IMR-90 (cell line): ENCODE results near the gene PTPRC. TPM values are rescaled to one million over a fixed set of nuclear protein-coding genes. Genes with fewer than 3 reads are reported as not detected.

Source experiments
- ATAC-seq: fragments of 200-7000 bp; cut with Tn5 transposase; 2 replicates; pipeline ENCODE4 v1.9.1; 2020; ENCODE audit warnings: low read depth, mild to moderate bottlenecking, moderate library complexity
- BruUV-seq: library from RNA; stranded (reverse); fragments of 400-500 nt; replicated peaks from 2 replicates; lab custom pipeline; 2021; lab: Mats Ljungman, UMichigan
- CTCF ChIA-PET: fragments of 300-600 bp; formaldehyde crosslinking; extraction: SDS; loops from one replicate; lab custom pipeline; 2021; ENCODE audit warnings: antibody characterized with exemption; lab: Yijun Ruan, JAX
- POLR2A ChIA-PET: fragments of 300-600 bp; sonication (Branson Sonifier 250); formaldehyde crosslinking; loops from one replicate; lab custom pipeline; 2022; ENCODE audit warnings: antibody characterized with exemption; ENCODE audit not compliant: unreplicated experiment; lab: Charles Lee
- DNase-seq: peaks from one replicate; pipeline ENCODE4 v3.0.0; 2013
- H2AFZ ChIP-seq: replicated peaks from 2 replicates; pipeline ENCODE3; 2013; ENCODE audit warnings: low read length, mild to moderate bottlenecking; ENCODE audit not compliant: poor library complexity
- H2AK5ac ChIP-seq: 2 replicates; pipeline ENCODE4 v1.6.1; 2013; ENCODE audit warnings: low read depth, low read length, inconsistent platforms
- H2AK9ac ChIP-seq: replicated peaks from 2 replicates; pipeline ENCODE3; 2013; ENCODE audit warnings: mild to moderate bottlenecking, low read depth, low read length, moderate library complexity; ENCODE audit not compliant: poor library complexity
- H2BK120ac ChIP-seq: 2 replicates; pipeline ENCODE4 v1.6.1; 2013; ENCODE audit warnings: low read depth, low read length, inconsistent platforms
- H2BK15ac ChIP-seq: 3 replicates; pipeline ENCODE4 v1.6.1; 2013; ENCODE audit warnings: low read depth, low read length, inconsistent platforms
- H2BK20ac ChIP-seq: 2 replicates; pipeline ENCODE4 v1.6.1; 2013; ENCODE audit warnings: low read depth, mild to moderate bottlenecking, inconsistent platforms, low read length, moderate library complexity
- H2BK5ac ChIP-seq: 2 replicates; pipeline ENCODE4 v1.6.1; 2013; ENCODE audit warnings: mild to moderate bottlenecking, low read depth, low read length, inconsistent platforms; ENCODE audit not compliant: poor library complexity, severe bottlenecking
- H3K14ac ChIP-seq: replicated peaks from 2 replicates; pipeline ENCODE4 v1.6.1; 2013; ENCODE audit warnings: low read depth, low read length, inconsistent platforms
- H3K18ac ChIP-seq: 2 replicates; pipeline ENCODE4 v1.6.1; 2013; ENCODE audit warnings: low read depth, low read length, control low read depth
- H3K23ac ChIP-seq: 2 replicates; pipeline ENCODE4 v1.6.1; 2013; ENCODE audit warnings: low read depth, low read length, inconsistent platforms
- H3K27ac ChIP-seq: 2 replicates; pipeline ENCODE4 v1.5.1; 2013; ENCODE audit warnings: mild to moderate bottlenecking, control low read depth, low read length; ENCODE audit not compliant: insufficient read depth
- H3K27me3 ChIP-seq: 2 replicates; pipeline ENCODE4 v1.6.1; 2013; ENCODE audit warnings: low read length; ENCODE audit not compliant: control insufficient read depth, insufficient read depth
- H3K36me3 ChIP-seq: 2 replicates; pipeline ENCODE4 v1.6.1; 2013; ENCODE audit warnings: low read length, mixed read lengths; ENCODE audit not compliant: control insufficient read depth, insufficient read depth
- H3K4ac ChIP-seq: 2 replicates; pipeline ENCODE4 v1.6.1; 2013; ENCODE audit warnings: low read depth, low read length, inconsistent platforms
- H3K4me1 ChIP-seq: 2 replicates; pipeline ENCODE4 v1.6.1; 2013; ENCODE audit warnings: low read length, mixed read lengths; ENCODE audit not compliant: control insufficient read depth, insufficient read depth
- H3K4me2 ChIP-seq: 2 replicates; pipeline ENCODE4 v1.6.1; 2013; ENCODE audit warnings: low read depth, mild to moderate bottlenecking, control low read depth, low read length, moderate library complexity
- H3K4me3 ChIP-seq: 2 replicates; pipeline ENCODE4 v1.5.1; 2013; ENCODE audit warnings: low read depth, mild to moderate bottlenecking, control low read depth, low read length, moderate library complexity; ENCODE audit not compliant: insufficient read depth
- H3K56ac ChIP-seq: 2 replicates; pipeline ENCODE4 v1.6.1; 2013; ENCODE audit warnings: low read length, inconsistent platforms; ENCODE audit not compliant: insufficient read depth; ENCODE audit errors: extremely low read depth
- H3K79me1 ChIP-seq, 2 experiments: 2 replicates each; pipeline ENCODE4 v1.6.1; 2013; ENCODE audit warnings: low read length in 2 of 2, inconsistent platforms in 1 of 2, low read depth in 1 of 2
- H3K9ac ChIP-seq: 2 replicates; pipeline ENCODE4 v1.6.1; 2013; ENCODE audit warnings: low read depth, low read length, control low read depth
- H3K9me1 ChIP-seq: 2 replicates; pipeline ENCODE4 v1.6.1; 2013; ENCODE audit warnings: low read length, inconsistent platforms; ENCODE audit not compliant: insufficient read depth
- H3K9me3 ChIP-seq: 2 replicates; pipeline ENCODE4 v1.6.1; 2013; ENCODE audit warnings: low read length; ENCODE audit not compliant: control insufficient read depth, insufficient read depth
- H4K20me1 ChIP-seq: 2 replicates; pipeline ENCODE4 v1.6.1; 2013; ENCODE audit warnings: low read length, inconsistent platforms; ENCODE audit not compliant: insufficient read depth
- H4K5ac ChIP-seq: 2 replicates; pipeline ENCODE4 v1.6.1; 2013; ENCODE audit warnings: mild to moderate bottlenecking, low read depth, low read length, control low read depth
- H4K8ac ChIP-seq, 2 experiments: 2 replicates each; pipeline ENCODE4 v1.6.1; 2013; ENCODE audit warnings: low read depth in 2 of 2, low read length in 2 of 2, control low read depth in 1 of 2, inconsistent platforms in 1 of 2
- H4K91ac ChIP-seq: 2 replicates; pipeline ENCODE4 v1.6.1; 2013; ENCODE audit warnings: low read depth, low read length, inconsistent platforms; ENCODE audit not compliant: insufficient read depth
- BHLHE40 ChIP-seq: fragments of 150-350 bp; IDR thresholded peaks from 2 replicates; pipeline ENCODE4 v1.6.1; 2016; ENCODE audit warnings: mild to moderate bottlenecking, low read depth, low read length
- WGBS, 2 experiments: methylation state at CpG; one replicate each; pipeline versions ENCODE4 v1.1.5 to v1.1.7; 2013; ENCODE audit warnings: missing lambda C conversion rate in 2 of 2; ENCODE audit not compliant: insufficient read length in 1 of 2; ENCODE audit errors: extremely low coverage in 2 of 2; 5-methylcytosine and 5-hydroxymethylcytosine counted together
- dilution Hi-C: fragments of 300-500 bp; cut with HindIII; formaldehyde crosslinking; loops from one replicate; pipeline ENCODE4 v1.14.3; 2018; ENCODE audit warnings: low sequenced_read_pairs; ENCODE audit not compliant: unreplicated experiment
- in situ Hi-C: fragments of 300-500 bp; cut with MboI; formaldehyde crosslinking; loops from 3 replicates; pipeline ENCODE4 v1.14.3; 2019; ENCODE audit warnings: low sequenced_read_pairs, inconsistent platforms, mixed read lengths
- intact Hi-C: fragments of 100-400 bp; cut with micrococcal nuclease; formaldehyde crosslinking; loops from 2 replicates; pipeline ENCODE4 v1.10.0; 2022
- polyA plus RNA-seq, 3 experiments: library from polyadenylated mRNA; depleted of rRNA; stranded (reverse); fragments of >200 nt; gene quantifications; 2 replicates each; pipeline ENCODE4 v1.2.3, GENCODE V29; 2012; ENCODE audit warnings: low replicate concordance in 1 of 3
- total RNA-seq: library from RNA; depleted of rRNA; stranded (reverse); fragments of >200 nt; gene quantifications from 2 replicates; pipeline ENCODE4 v1.2.3, GENCODE V29; 2012

PTPRC gene
- total and polyA plus RNA-seq, 2 of the 4 experiments (the other 2 are of a cell fraction): not detected

DNA sequence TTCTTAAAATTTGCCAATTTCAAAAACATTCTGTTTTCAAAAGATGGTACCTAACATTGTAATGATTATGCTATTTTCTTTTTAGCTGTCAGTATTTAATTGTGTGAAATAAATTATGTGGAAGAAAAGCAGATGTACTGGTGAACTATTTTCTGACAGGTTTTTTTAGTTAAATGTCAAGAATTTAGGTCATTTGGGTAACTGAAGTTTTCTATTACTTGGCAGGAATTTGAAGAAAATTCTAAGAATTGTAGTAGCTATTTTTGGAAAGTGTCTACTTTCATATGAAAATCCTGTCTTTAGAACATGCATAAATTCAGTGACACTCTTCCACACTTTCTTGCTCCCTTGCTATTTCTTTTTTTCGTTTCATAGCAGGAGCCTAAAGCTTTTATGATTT is 28.5 kb upstream of the PTPRC start:
- Histone ChIP-seq H2BK120ac (no peak overlapping the region), H3K14ac (no peak overlapping the region), H3K23ac (no peak overlapping the region), H3K79me1 (no peaks in the 10 kb centered on the region), H3K4ac (no peak overlapping the region), H3K9ac (no peak overlapping the region), H2BK20ac (no peak overlapping the region), H3K18ac (no peak overlapping the region), H2BK5ac (no peak overlapping the region), H3K36me3 (no peaks in the 10 kb centered on the region), H3K27ac (no peak overlapping the region), H4K8ac (no peak overlapping the region), H2AK5ac (no peak overlapping the region), H3K4me3 (no peak overlapping the region), H4K91ac (no peak overlapping the region), H3K4me1 (no peaks in the 10 kb centered on the region; the same call in 1 of the 2 replicates), H2BK15ac (no peak overlapping the region), H4K5ac (no peak overlapping the region), H3K4me2 (no peak overlapping the region), H3K9me3 (no peaks in the 10 kb centered on the region), H2AFZ (no peak overlapping the region), H2AK9ac (no peak overlapping the region), H3K56ac (no peak overlapping the region), H3K9me1 (no peaks in the 10 kb centered on the region), H3K27me3 (no peaks in the 10 kb centered on the region), H4K20me1 (no peaks in the 10 kb centered on the region)
- no peak for ATAC-seq
- no peak for DNase-seq
- ChIA-PET CTCF (interaction anchor here (0.9 kb wide), 1 partner anchor 12 kb away, joined by 3 read pairs; no protein-coding TSS in a partner anchor), POLR2A (no interaction called here)
- in situ Hi-C loops (no loop called here), dilution Hi-C loops (no loop called here), intact Hi-C loops (no loop called here)
- WGBS, 2 experiments: no CpG with 5 or more reads among the region's 1 CpG
- TF ChIP-seq BHLHE40: no peak
- BruUV-seq: no TSS peak
